HCT116 (cell line): ENCODE measurements around the gene ITGA2B. TPM values are rescaled to one million over a fixed set of nuclear protein-coding genes. Genes with fewer than 3 reads are reported as not detected.

Source experiments
- ATAC-seq: fragments of 200-7000 bp; cut with Tn5 transposase; 2 replicates; pipeline ENCODE4 v1.9.1; 2020; ENCODE audit warnings: mild to moderate bottlenecking, moderate library complexity
- BruUV-seq: library from RNA; stranded (reverse); fragments of 400-500 nt; replicated peaks from 2 replicates; lab custom pipeline; 2021; lab: Mats Ljungman, UMichigan
- CTCF ChIA-PET: fragments of 300-600 bp; sonication (Branson Sonifier 250); formaldehyde crosslinking; loops from one replicate; lab custom pipeline; 2021; ENCODE audit warnings: antibody characterized with exemption; lab: Charles Lee
- POLR2A ChIA-PET: fragments of 300-600, 350-600 bp; sonication (Branson Sonifier 250); formaldehyde crosslinking; loops from one replicate; lab custom pipeline; 2021; ENCODE audit warnings: antibody characterized with exemption; lab: Charles Lee
- RAD21 ChIA-PET, 2 experiments: fragments of 300-600 bp; sonication (Branson Sonifier 250); formaldehyde crosslinking; loops; one replicate each; lab custom pipeline; 2023; ENCODE audit warnings: low total read pairs in 2 of 2; ENCODE audit not compliant: uncharacterized antibody in 2 of 2, unreplicated experiment in 2 of 2, low non-redundant PET in 1 of 2; lab: Charles Lee
- DNase-seq: peaks from one replicate; pipeline ENCODE4 v3.0.0-alpha.2; 2010; ENCODE audit warnings: low read depth, low spot score
- H2AFZ ChIP-seq: fragments of 200-600 bp; shearing (Covaris generic), sonication (generic); 2 replicates; pipeline ENCODE4 v1.6.1; 2017; ENCODE audit warnings: low read depth, mixed run types, mixed read lengths, antibody characterized with exemption, low read length; ENCODE audit not compliant: poor library complexity, severe bottlenecking
- H3K27ac ChIP-seq: 2 replicates; pipeline ENCODE4 v1.5.1; 2012; ENCODE audit warnings: low read depth, low read length
- H3K27me3 ChIP-seq: fragments of 200-600 bp; sonication (generic); 2 replicates; pipeline ENCODE4 v1.6.1; 2016; ENCODE audit warnings: mixed run types, low read length, mixed read lengths; ENCODE audit not compliant: insufficient read depth
- H3K36me3 ChIP-seq, 2 experiments: fragments of 200-500 bp in 1 of 2; fragments of 200-600 bp in 1 of 2; sonication (Bioruptor generic) in 1 of 2; sonication (generic) in 1 of 2; 2 replicates each; pipeline versions ENCODE4 v1.5.1 to v1.6.1; 2014 to 2016; ENCODE audit warnings: low read length in 2 of 2, inconsistent platforms in 1 of 2, mixed read lengths in 1 of 2, mixed run types in 1 of 2; ENCODE audit not compliant: insufficient read depth in 2 of 2, control insufficient read depth in 1 of 2
- H3K4me1 ChIP-seq, 2 experiments: fragments of 200-600 bp in 1 of 2; sonication (generic) in 1 of 2; 2 replicates each; pipeline versions ENCODE4 v1.5.1 to v1.6.1; 2012 to 2017; ENCODE audit warnings: low read length in 2 of 2, inconsistent platforms in 1 of 2, mild to moderate bottlenecking in 1 of 2, mixed read lengths in 1 of 2, mixed run types in 1 of 2, moderate library complexity in 1 of 2; ENCODE audit not compliant: insufficient read depth in 2 of 2, control insufficient read depth in 1 of 2
- H3K4me2 ChIP-seq: fragments of 200-600 bp; sonication (generic); 2 replicates; pipeline ENCODE4 v1.6.1; 2017; ENCODE audit warnings: mixed run types, low read length, mixed read lengths
- H3K4me3 ChIP-seq, 2 experiments: fragments of 200-600 bp in 1 of 2; sonication (generic) in 1 of 2; replicated peaks in 1 of 2; 2 replicates each; pipeline ENCODE4 v1.5.1; 2011 to 2016; ENCODE audit warnings: low read length in 2 of 2, control low read depth in 1 of 2, low read depth in 1 of 2, mild to moderate bottlenecking in 1 of 2, mixed read lengths in 1 of 2, mixed run types in 1 of 2
- H3K79me2 ChIP-seq: fragments of 200-600 bp; sonication (generic); 2 replicates; pipeline ENCODE4 v1.6.1; 2017; ENCODE audit warnings: mild to moderate bottlenecking, mixed run types, low read length, moderate library complexity, mixed read lengths; ENCODE audit not compliant: insufficient read depth
- H3K9ac ChIP-seq: fragments of 200-600 bp; sonication (generic); 2 replicates; pipeline ENCODE4 v1.6.1; 2016; ENCODE audit warnings: low read length, mixed read lengths
- H3K9me2 ChIP-seq: fragments of 200-600 bp; sonication (generic), shearing (Covaris generic); 2 replicates; pipeline ENCODE4 v1.6.1; 2017; ENCODE audit warnings: mixed run types, mild to moderate bottlenecking, moderate library complexity; ENCODE audit not compliant: insufficient read depth
- H3K9me3 ChIP-seq, 2 experiments: fragments of 200-500 bp in 1 of 2; fragments of 200-600 bp in 1 of 2; sonication (Bioruptor generic) in 1 of 2; sonication (generic) in 1 of 2; 2 replicates each; pipeline ENCODE4 v1.6.1; 2014 to 2017; ENCODE audit warnings: low read length in 2 of 2, mixed read lengths in 2 of 2, inconsistent platforms in 1 of 2, low read depth in 1 of 2, mild to moderate bottlenecking in 1 of 2, mixed run types in 1 of 2, moderate library complexity in 1 of 2; ENCODE audit not compliant: control insufficient read depth in 1 of 2, insufficient read depth in 1 of 2
- H4K20me1 ChIP-seq: fragments of 200-600 bp; sonication (generic), shearing (Covaris generic); 2 replicates; pipeline ENCODE4 v1.6.1; 2017; ENCODE audit warnings: mixed run types, mild to moderate bottlenecking, moderate library complexity; ENCODE audit not compliant: insufficient read depth
- ATF3 ChIP-seq: IDR thresholded peaks from 2 replicates; pipeline ENCODE4 v1.6.1; 2012
- CEBPB ChIP-seq: IDR thresholded peaks from 2 replicates; pipeline ENCODE4 v1.6.1; 2012; ENCODE audit warnings: low read depth
- EGR1 ChIP-seq: IDR thresholded peaks from 2 replicates; pipeline ENCODE4 v1.6.1; 2012; ENCODE audit warnings: low read depth
- ELF1 ChIP-seq: IDR thresholded peaks from 2 replicates; pipeline ENCODE4 v1.6.1; 2012; ENCODE audit warnings: low read depth, borderline replicate concordance
- EZH2 ChIP-seq: fragments of 200-600 bp; sonication (generic); IDR thresholded peaks from 2 replicates; pipeline ENCODE4 v1.6.1; 2017; ENCODE audit warnings: antibody characterized with exemption, mixed run types
- JUND ChIP-seq: IDR thresholded peaks from 2 replicates; pipeline ENCODE4 v1.6.1; 2012
- SIN3A ChIP-seq: IDR thresholded peaks from 2 replicates; pipeline ENCODE4 v1.6.1; 2012; ENCODE audit warnings: low read depth
- SP1 ChIP-seq: IDR thresholded peaks from 2 replicates; pipeline ENCODE4 v1.6.1; 2012; ENCODE audit warnings: low read depth
- SRF ChIP-seq: IDR thresholded peaks from 2 replicates; pipeline ENCODE4 v1.6.1; 2012; ENCODE audit warnings: low read depth
- TCF7L2 ChIP-seq: IDR thresholded peaks from 2 replicates; pipeline ENCODE4 v1.7.0; 2011; ENCODE audit warnings: borderline replicate concordance, inconsistent platforms; ENCODE audit not compliant: insufficient read depth, insufficient read length; ENCODE audit errors: extremely low read depth
- ZBTB33 ChIP-seq: IDR thresholded peaks from 2 replicates; pipeline ENCODE4 v1.6.1; 2011; ENCODE audit warnings: mild to moderate bottlenecking, low read length, moderate library complexity; ENCODE audit not compliant: insufficient replicate concordance; ENCODE audit errors: extremely low read depth
- intact Hi-C: fragments of 100-400 bp; cut with micrococcal nuclease; formaldehyde crosslinking; loops from 2 replicates; pipeline ENCODE4 v1.10.0; 2022
- total RNA-seq: library from RNA; stranded (reverse); gene quantifications from one replicate; pipeline ENCODE4 v1.2.1, GENCODE V29; 2021; ENCODE audit not compliant: unreplicated experiment

Gene ITGA2B
- total RNA-seq, 1 experiment from 2014 or later: 7.6 TPM

GRCh38 chr17:44361292-44362260 is 27.9 kb downstream of the ITGA2B start:
- no peak overlapping the region for H3K4me3 ChIP-seq
- no peak overlapping the region for H2AFZ ChIP-seq
- RAD21 ChIA-PET: no interaction called here
- no peaks in the 10 kb centered on the region for H3K27me3 ChIP-seq
- POLR2A ChIA-PET: no interaction called here
- H3K36me3 ChIP-seq: no peaks in the 10 kb centered on the region
- DNase-seq (no peak), ATAC-seq (no peak)
- H3K4me1 ChIP-seq: peaks cover 7 to 27% of the 10 kb centered on the region in 2 experiments; a peak in 3 of 4 replicates
- H3K9me2 ChIP-seq: no peaks in the 10 kb centered on the region
- H3K27ac ChIP-seq: no peak overlapping the region
- no peaks in the 10 kb centered on the region for H4K20me1 ChIP-seq
- no peaks in the 10 kb centered on the region for H3K9me3 ChIP-seq
- no peak overlapping the region for H3K9ac ChIP-seq
- CTCF ChIA-PET: interaction anchor here (1.5 to 2.0 kb wide), 2 partner anchors 10 to 151 kb away, joined by 3 to 7 read pairs; no protein-coding TSS in a partner anchor
- no TSS peak for BruUV-seq
- intact Hi-C loops: loop anchor here (10.0 kb wide), 1 partner anchor 457 kb away; the partner anchor contains the start of gene MPP2
- no peaks in the 10 kb centered on the region for H3K79me2 ChIP-seq
- H3K4me2 ChIP-seq: 0 out of 2 replicates have a peak overlapping the region, but pooled peaks have one; percentile 93
- no peak for TF ChIP-seq SP1
- no peak for TF ChIP-seq SRF
- no peak for TF ChIP-seq JUND
- no peak for TF ChIP-seq EZH2
- TF ChIP-seq ZBTB33: no peak
- no peak for TF ChIP-seq EGR1
- TF ChIP-seq ELF1: no peak
- TF ChIP-seq CEBPB: no peak
- TF ChIP-seq ATF3: no peak
- TF ChIP-seq TCF7L2: no peak
- TF ChIP-seq SIN3A: no peak
